GM12878 (cell line): Measurements from ENCODE around the gene POLR3A. TPM values are rescaled to one million over a fixed set of nuclear protein-coding genes. Genes with fewer than 3 reads are reported as not detected.

Experiments
- ATAC-seq: fragments of 200-7000 bp; cut with Tn5 transposase; 3 replicates; pipeline ENCODE4 v1.9.1; 2020; ENCODE audit warnings: mild to moderate bottlenecking, moderate library complexity
- BruUV-seq: library from RNA; stranded (reverse); fragments of 400-500 nt; replicated peaks from 2 replicates; lab custom pipeline; 2021; lab: Mats Ljungman, UMichigan
- CTCF ChIA-PET: fragments of 300-600 bp; sonication (Branson Sonifier 250); formaldehyde crosslinking; extraction: SDS; loops from one replicate; lab custom pipeline; 2021; ENCODE audit warnings: inconsistent platforms; lab: Yijun Ruan, JAX
- POLR2A ChIA-PET: fragments of 350-600 bp; formaldehyde crosslinking; extraction: SDS; loops from one replicate; lab custom pipeline; 2021; ENCODE audit warnings: inconsistent platforms; lab: Charles Lee
- RAD21 ChIA-PET: fragments of 300-600 bp; sonication (Branson Sonifier 250); formaldehyde crosslinking; loops from one replicate; lab custom pipeline; 2023; ENCODE audit warnings: antibody characterized with exemption; ENCODE audit not compliant: unreplicated experiment; lab: Charles Lee
- SMC1A ChIA-PET: fragments of 300-600 bp; sonication (Branson Sonifier 250); formaldehyde crosslinking; loops from one replicate; lab custom pipeline; 2023; ENCODE audit not compliant: unreplicated experiment, uncharacterized antibody; lab: Charles Lee
- DNase-seq: peaks from one replicate; pipeline ENCODE4 v3.0.0-alpha.2; 2011; ENCODE audit warnings: low read depth, low spot score
- FAIRE-seq: peaks from 3 replicates; lab custom pipeline; 2011; peaks lifted over from hg19 to GRCh38; lab: Jason Lieb, UNC
- H2AFZ ChIP-seq: 2 replicates; pipeline ENCODE4 v1.6.0; 2011; ENCODE audit warnings: low read depth, low read length, control low read depth; ENCODE audit not compliant: control insufficient read depth
- H3K27ac ChIP-seq: 2 replicates; pipeline ENCODE4 v1.5.1; 2011; ENCODE audit warnings: control low read depth; ENCODE audit not compliant: control insufficient read depth, insufficient read depth
- H3K27me3 ChIP-seq, 2 experiments: replicated peaks in 1 of 2; 2 replicates each; pipeline versions ENCODE4 v1.6.0 to v1.6.1; 2011; ENCODE audit warnings: low read length in 1 of 2; ENCODE audit not compliant: control insufficient read depth in 2 of 2, insufficient read depth in 2 of 2
- H3K36me3 ChIP-seq, 2 experiments: 2 replicates each; pipeline ENCODE4 v1.5.1; 2011; ENCODE audit warnings: low read length in 1 of 2; ENCODE audit not compliant: control insufficient read depth in 2 of 2, insufficient read depth in 2 of 2
- H3K4me1 ChIP-seq: 2 replicates; pipeline ENCODE4 v1.6.1; 2011; ENCODE audit warnings: mild to moderate bottlenecking, low read length, moderate library complexity, mixed read lengths; ENCODE audit not compliant: control insufficient read depth, insufficient read depth
- H3K4me2 ChIP-seq: 2 replicates; pipeline ENCODE4 v1.6.0; 2011; ENCODE audit warnings: control low read depth; ENCODE audit not compliant: control insufficient read depth, insufficient read depth
- H3K4me3 ChIP-seq: fragments of 200-600 bp; sonication (generic); 2 replicates; pipeline ENCODE4 v1.5.1; 2016
- H3K79me2 ChIP-seq: 2 replicates; pipeline ENCODE4 v1.6.0; 2011; ENCODE audit warnings: low read length; ENCODE audit not compliant: control insufficient read depth, insufficient read depth
- H3K9ac ChIP-seq: 2 replicates; pipeline ENCODE4 v1.8.0; 2011; ENCODE audit warnings: low read length, control low read depth, mixed read lengths; ENCODE audit not compliant: control insufficient read depth, insufficient read depth
- H3K9me3 ChIP-seq: replicated peaks from 3 replicates; pipeline ENCODE4 v1.5.1; 2011; ENCODE audit warnings: mild to moderate bottlenecking, low read length; ENCODE audit not compliant: control insufficient read depth, insufficient read depth
- H4K20me1 ChIP-seq: 2 replicates; pipeline ENCODE4 v1.6.0; 2011; ENCODE audit not compliant: control insufficient read depth, insufficient read depth
- BMI1 ChIP-seq: fragments of 450-650 bp; IDR thresholded peaks from 2 replicates; pipeline ENCODE4 v1.6.1; 2016; ENCODE audit warnings: mild to moderate bottlenecking, moderate library complexity, borderline replicate concordance
- CHD1 ChIP-seq: IDR thresholded peaks from 2 replicates; pipeline ENCODE4 v1.6.1; 2012; ENCODE audit warnings: low read depth, low read length, improper control_type of control experiment
- DPF2 ChIP-seq: fragments of 450-650 bp; IDR thresholded peaks from 2 replicates; pipeline ENCODE4 v1.6.1; 2017; ENCODE audit warnings: mild to moderate bottlenecking
- NRF1 ChIP-seq: conservative IDR thresholded peaks from 2 replicates; pipeline ENCODE4 v1.6.1; 2011; ENCODE audit warnings: mild to moderate bottlenecking, low read depth, low read length, improper control_type of control experiment
- POU2F2 ChIP-seq: IDR thresholded peaks from 3 replicates; pipeline ENCODE4 v1.6.1; 2011; ENCODE audit warnings: low read depth, mild to moderate bottlenecking, low read length, borderline replicate concordance
- RAD51 ChIP-seq: fragments of 450-650 bp; IDR thresholded peaks from 2 replicates; pipeline ENCODE4 v1.6.1; 2016; ENCODE audit warnings: moderate library complexity, mild to moderate bottlenecking, inconsistent platforms
- RFX5 ChIP-seq: IDR thresholded peaks from 2 replicates; pipeline ENCODE4 v1.6.1; 2011; ENCODE audit warnings: low read depth, low read length, improper control_type of control experiment
- SREBF2 ChIP-seq: IDR thresholded peaks from 2 replicates; pipeline ENCODE4 v1.6.1; 2012; ENCODE audit warnings: mild to moderate bottlenecking, low read length
- SUPT20H ChIP-seq: IDR thresholded peaks from 2 replicates; pipeline ENCODE4 v1.6.1; 2011; ENCODE audit warnings: low read depth, mild to moderate bottlenecking, low read length, moderate library complexity, borderline replicate concordance; ENCODE audit not compliant: control insufficient read depth
- TAF1 ChIP-seq: IDR thresholded peaks from 2 replicates; pipeline ENCODE4 v1.6.1; 2011; ENCODE audit warnings: mild to moderate bottlenecking, low read depth, low read length, borderline replicate concordance
- ZBED1 ChIP-seq: IDR thresholded peaks from 2 replicates; pipeline ENCODE4 v1.6.1; 2016; ENCODE audit warnings: borderline replicate concordance
- ZZZ3 ChIP-seq: IDR thresholded peaks from 2 replicates; pipeline ENCODE4 v1.6.1; 2011; ENCODE audit warnings: low read depth; ENCODE audit not compliant: control insufficient read depth, insufficient read length
- WGBS: methylation state at CpG from one replicate; pipeline ENCODE4 v1.1.6; 2016; ENCODE audit warnings: low lambda C conversion rate; ENCODE audit not compliant: insufficient replicate concordance, insufficient coverage; ENCODE audit errors: missing lambda C conversion rate; 5-methylcytosine and 5-hydroxymethylcytosine counted together
- in situ Hi-C: fragments of 300-500 bp; cut with MboI; formaldehyde crosslinking; loops from 9 replicates; pipeline ENCODE4 v1.14.3; 2018; ENCODE audit warnings: mixed read lengths
- intact Hi-C: fragments of 100-400 bp; cut with micrococcal nuclease; formaldehyde crosslinking; loops from one replicate; pipeline ENCODE4 v1.14.2; 2022; ENCODE audit not compliant: unreplicated experiment
- polyA plus RNA-seq, 11 experiments: library from polyadenylated mRNA; depleted of rRNA in 4 of 11; unstranded in 6 of 11; stranded (reverse) in 5 of 11; fragments of >200 nt; fragmentation: Nextera tagmentation in 4 of 11; fragmentation: Illumina TruSeq in 1 of 11; extraction: Ambion mirVana in 4 of 11; extraction: Trizol in 1 of 11; gene quantifications; 1 replicate in 1 of 11; 2 replicates in 10 of 11; pipeline versions ENCODE4 v1.2.1 to v1.2.3, GENCODE V29; 2011 to 2016; ENCODE audit warnings: inconsistent platforms in 2 of 11, missing spikeins in 2 of 11, low read depth in 1 of 11
- total RNA-seq, 4 experiments: library from RNA; depleted of rRNA in 3 of 4; stranded (reverse); fragments of >200 nt in 3 of 4; fragmentation: Illumina TruSeq in 1 of 4; extraction: Trizol in 1 of 4; gene quantifications; 2 replicates each; pipeline versions ENCODE4 v1.2.1 to v1.2.3, GENCODE V29; 2013 to 2021
- TF ChIP-seq, protein P1 (sequence below): fragments of 450-650 bp; formaldehyde crosslinking; IDR thresholded peaks from 2 replicates; pipeline ENCODE4 v1.4.0; 2022; ENCODE audit warnings: mild to moderate bottlenecking, moderate library complexity
- TF ChIP-seq, protein P2 (sequence below): fragments of 450-650 bp; IDR thresholded peaks from 2 replicates; pipeline ENCODE4 v1.6.1; 2017; ENCODE audit warnings: mild to moderate bottlenecking
- TF ChIP-seq, protein P3 (sequence below): IDR thresholded peaks from 2 replicates; pipeline ENCODE4 v1.6.1; 2012; ENCODE audit warnings: low read length, inconsistent platforms
- TF ChIP-seq, protein P4 (sequence below): fragments of 450-650 bp; IDR thresholded peaks from 2 replicates; pipeline ENCODE4 v1.6.1; 2017; ENCODE audit warnings: low read depth, mild to moderate bottlenecking, moderate library complexity

POLR3A gene
- total and polyA plus RNA-seq, 10 of the 15 experiments (the other 5 are each of a cell fraction or from before 2014, with no cell fraction given): 5.4 to 20.4 (median 14.4) TPM

DNA sequence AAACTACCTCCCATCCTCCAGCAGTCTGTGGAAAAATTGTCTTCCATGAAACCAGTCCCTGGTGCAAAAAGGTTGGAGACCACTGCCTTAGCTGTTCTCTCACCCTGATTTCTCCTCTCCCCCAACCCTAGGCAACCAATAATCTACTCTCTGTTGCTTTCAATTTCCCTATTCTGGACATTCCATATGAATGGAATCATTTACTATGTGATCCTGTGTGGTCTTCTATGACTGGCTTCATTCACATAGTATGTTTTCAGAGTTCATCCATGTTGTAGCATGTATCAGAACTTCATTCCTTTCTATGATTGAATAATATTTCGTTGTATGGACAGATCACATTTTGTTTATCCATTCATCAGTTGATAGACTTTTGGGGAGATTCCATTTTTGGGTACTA lies 64.5 kb downstream of the POLR3A start:
- no peak overlapping the region for H2AFZ ChIP-seq
- H3K4me3 ChIP-seq: no peak overlapping the region
- FAIRE-seq (no peak), DNase-seq (no peak), ATAC-seq (no peak)
- WGBS: 4% methylated on average over 1 of the region's 1 CpG
- no peak overlapping the region for H3K4me2 ChIP-seq
- ChIA-PET POLR2A (no interaction called here), CTCF (no interaction called here), RAD21 (no interaction called here), SMC1A (no interaction called here)
- H3K9me3 ChIP-seq: no peaks in the 10 kb centered on the region; the same call in 2 of the 3 replicates
- H3K9ac ChIP-seq: no peak overlapping the region
- H3K36me3 ChIP-seq: no peaks in the 10 kb centered on the region
- no peaks in the 10 kb centered on the region for H4K20me1 ChIP-seq
- no peaks in the 10 kb centered on the region for H3K79me2 ChIP-seq
- TF ChIP-seq POU2F2: no peak
- no peak for TF ChIP-seq DPF2
- TF ChIP-seq ZBED1: no peak
- TF ChIP-seq RAD51: no peak
- TF ChIP-seq RFX5: no peak
- no peak for TF ChIP-seq CHD1
- no peak for TF ChIP-seq SREBF2
- no peak for TF ChIP-seq BMI1
- TF ChIP-seq, protein P1, sequence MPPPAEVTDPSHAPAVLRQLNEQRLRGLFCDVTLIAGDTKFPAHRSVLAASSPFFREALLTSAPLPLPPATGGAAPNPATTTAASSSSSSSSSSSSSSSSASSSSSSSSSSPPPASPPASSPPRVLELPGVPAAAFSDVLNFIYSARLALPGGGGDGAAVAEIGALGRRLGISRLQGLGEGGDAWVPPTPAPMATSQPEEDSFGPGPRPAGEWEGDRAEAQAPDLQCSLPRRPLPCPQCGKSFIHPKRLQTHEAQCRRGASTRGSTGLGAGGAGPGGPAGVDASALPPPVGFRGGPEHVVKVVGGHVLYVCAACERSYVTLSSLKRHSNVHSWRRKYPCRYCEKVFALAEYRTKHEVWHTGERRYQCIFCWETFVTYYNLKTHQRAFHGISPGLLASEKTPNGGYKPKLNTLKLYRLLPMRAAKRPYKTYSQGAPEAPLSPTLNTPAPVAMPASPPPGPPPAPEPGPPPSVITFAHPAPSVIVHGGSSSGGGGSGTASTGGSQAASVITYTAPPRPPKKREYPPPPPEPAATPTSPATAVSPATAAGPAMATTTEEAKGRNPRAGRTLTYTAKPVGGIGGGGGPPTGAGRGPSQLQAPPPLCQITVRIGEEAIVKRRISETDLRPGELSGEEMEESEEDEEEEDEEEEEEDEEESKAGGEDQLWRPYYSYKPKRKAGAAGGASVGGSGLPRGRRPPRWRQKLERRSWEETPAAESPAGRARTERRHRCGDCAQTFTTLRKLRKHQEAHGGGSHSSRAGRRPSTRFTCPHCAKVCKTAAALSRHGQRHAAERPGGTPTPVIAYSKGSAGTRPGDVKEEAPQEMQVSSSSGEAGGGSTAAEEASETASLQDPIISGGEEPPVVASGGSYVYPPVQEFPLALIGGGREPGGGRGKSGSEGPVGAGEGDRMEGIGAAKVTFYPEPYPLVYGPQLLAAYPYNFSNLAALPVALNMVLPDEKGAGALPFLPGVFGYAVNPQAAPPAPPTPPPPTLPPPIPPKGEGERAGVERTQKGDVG: no peak
- TF ChIP-seq, protein P2, sequence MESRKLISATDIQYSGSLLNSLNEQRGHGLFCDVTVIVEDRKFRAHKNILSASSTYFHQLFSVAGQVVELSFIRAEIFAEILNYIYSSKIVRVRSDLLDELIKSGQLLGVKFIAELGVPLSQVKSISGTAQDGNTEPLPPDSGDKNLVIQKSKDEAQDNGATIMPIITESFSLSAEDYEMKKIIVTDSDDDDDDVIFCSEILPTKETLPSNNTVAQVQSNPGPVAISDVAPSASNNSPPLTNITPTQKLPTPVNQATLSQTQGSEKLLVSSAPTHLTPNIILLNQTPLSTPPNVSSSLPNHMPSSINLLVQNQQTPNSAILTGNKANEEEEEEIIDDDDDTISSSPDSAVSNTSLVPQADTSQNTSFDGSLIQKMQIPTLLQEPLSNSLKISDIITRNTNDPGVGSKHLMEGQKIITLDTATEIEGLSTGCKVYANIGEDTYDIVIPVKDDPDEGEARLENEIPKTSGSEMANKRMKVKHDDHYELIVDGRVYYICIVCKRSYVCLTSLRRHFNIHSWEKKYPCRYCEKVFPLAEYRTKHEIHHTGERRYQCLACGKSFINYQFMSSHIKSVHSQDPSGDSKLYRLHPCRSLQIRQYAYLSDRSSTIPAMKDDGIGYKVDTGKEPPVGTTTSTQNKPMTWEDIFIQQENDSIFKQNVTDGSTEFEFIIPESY: no peak
- TF ChIP-seq TAF1: no peak
- TF ChIP-seq, protein P3, sequence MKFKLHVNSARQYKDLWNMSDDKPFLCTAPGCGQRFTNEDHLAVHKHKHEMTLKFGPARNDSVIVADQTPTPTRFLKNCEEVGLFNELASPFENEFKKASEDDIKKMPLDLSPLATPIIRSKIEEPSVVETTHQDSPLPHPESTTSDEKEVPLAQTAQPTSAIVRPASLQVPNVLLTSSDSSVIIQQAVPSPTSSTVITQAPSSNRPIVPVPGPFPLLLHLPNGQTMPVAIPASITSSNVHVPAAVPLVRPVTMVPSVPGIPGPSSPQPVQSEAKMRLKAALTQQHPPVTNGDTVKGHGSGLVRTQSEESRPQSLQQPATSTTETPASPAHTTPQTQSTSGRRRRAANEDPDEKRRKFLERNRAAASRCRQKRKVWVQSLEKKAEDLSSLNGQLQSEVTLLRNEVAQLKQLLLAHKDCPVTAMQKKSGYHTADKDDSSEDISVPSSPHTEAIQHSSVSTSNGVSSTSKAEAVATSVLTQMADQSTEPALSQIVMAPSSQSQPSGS: no peak
- TF ChIP-seq ZZZ3: no peak
- TF ChIP-seq NRF1: no peak
- TF ChIP-seq, protein P4, sequence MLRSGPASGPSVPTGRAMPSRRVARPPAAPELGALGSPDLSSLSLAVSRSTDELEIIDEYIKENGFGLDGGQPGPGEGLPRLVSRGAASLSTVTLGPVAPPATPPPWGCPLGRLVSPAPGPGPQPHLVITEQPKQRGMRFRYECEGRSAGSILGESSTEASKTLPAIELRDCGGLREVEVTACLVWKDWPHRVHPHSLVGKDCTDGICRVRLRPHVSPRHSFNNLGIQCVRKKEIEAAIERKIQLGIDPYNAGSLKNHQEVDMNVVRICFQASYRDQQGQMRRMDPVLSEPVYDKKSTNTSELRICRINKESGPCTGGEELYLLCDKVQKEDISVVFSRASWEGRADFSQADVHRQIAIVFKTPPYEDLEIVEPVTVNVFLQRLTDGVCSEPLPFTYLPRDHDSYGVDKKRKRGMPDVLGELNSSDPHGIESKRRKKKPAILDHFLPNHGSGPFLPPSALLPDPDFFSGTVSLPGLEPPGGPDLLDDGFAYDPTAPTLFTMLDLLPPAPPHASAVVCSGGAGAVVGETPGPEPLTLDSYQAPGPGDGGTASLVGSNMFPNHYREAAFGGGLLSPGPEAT: no peak
- no peak for TF ChIP-seq SUPT20H
- H3K4me1 ChIP-seq: no peaks in the 10 kb centered on the region
- no TSS peak for BruUV-seq
- H3K27ac ChIP-seq: no peak overlapping the region
- intact Hi-C loops (no loop called here), in situ Hi-C loops (no loop called here)
- no peaks in the 10 kb centered on the region for H3K27me3 ChIP-seq
